ENCODE results near the gene ANXA10. TPM values are rescaled to one million over a fixed set of nuclear protein-coding genes. Genes with fewer than 3 reads are reported as not detected.

Gene ANXA10
- total and polyA plus RNA-seq, 2 donors (not counting 3 experiments of a cell fraction or from before 2014, with no cell fraction given), result not detected

GRCh38 chr4:168074861-168075260 lies 17.5 kb upstream of the ANXA10 start:
- intact Hi-C loops (cut with micrococcal nuclease), result loop anchor here (5.0 kb wide), 1 partner anchor 1908 kb away; no protein-coding TSS in a partner anchor

More at GRCh38 chr4:168074861-168075260, 17.5 kb upstream of the ANXA10 start:
- Histone ChIP-seq H3K9me3 (replicated peaks; ENCODE audit: control insufficient read depth, insufficient read depth, low read length) (no peaks in the 10 kb centered on the region), H3K27me3 (ENCODE audit: control insufficient read depth in 2 of 2, insufficient read depth in 2 of 2, low read length in 2 of 2) (no peaks in the 10 kb centered on the region), H3K36me3 (ENCODE audit: control insufficient read depth in 2 of 2, extremely low read depth in 1 of 2, insufficient read depth in 2 of 2, low read length in 2 of 2) (no peaks in the 10 kb centered on the region), H3K4me2 (ENCODE audit: insufficient read depth, low read length) (no peak overlapping the region), H3K9ac (replicated peaks; ENCODE audit: extremely low read depth, insufficient read depth, low read length) (no peak overlapping the region), H3K9me1 (replicated peaks; ENCODE audit: control insufficient read depth, extremely low read depth, insufficient read depth, low read length) (no peaks in the 10 kb centered on the region), H3K4me3 (replicated peaks in 1 of 3; ENCODE audit: insufficient read depth in 1 of 3, low read depth in 1 of 3, low read length in 3 of 3) (no peak overlapping the region), H3K79me2 (ENCODE audit: control insufficient read depth, insufficient read depth, low read length) (no peaks in the 10 kb centered on the region), H2AFZ (ENCODE audit: low read depth, low read length) (no peak overlapping the region), H3K4me1 (ENCODE audit: control insufficient read depth, extremely low read depth, insufficient read depth, low read length) (peaks cover 8% of the 10 kb centered on the region), H4K20me1 (replicated peaks; ENCODE audit: control insufficient read depth, extremely low read depth, insufficient read depth, low read length) (no peaks in the 10 kb centered on the region), H3K27ac (ENCODE audit: insufficient read depth, low read depth, low read length) (no peak overlapping the region)
- ChIA-PET POLR2A (no interaction called here), CTCF (interaction anchor here (1.3 to 2.0 kb wide), 2 partner anchors 452 to 1909 kb away, joined by 3 to 7 read pairs; no protein-coding TSS in a partner anchor)
- no peak for FAIRE-seq
- no TSS peak for BruUV-seq (replicated peaks)
- TF ChIP-seq FOS (IDR thresholded peaks at IDR 0.05; ENCODE audit: borderline replicate concordance, insufficient read depth, low read length), result no peak
- TF ChIP-seq GATA2 (IDR thresholded peaks at IDR 0.05; ENCODE audit: insufficient read depth, insufficient read length, low read depth, low read length), result no peak
- no peak for TF ChIP-seq EZH2 (IDR thresholded peaks at IDR 0.05; ENCODE audit: borderline replicate concordance, low read depth, low read length, severe bottlenecking)
- TF ChIP-seq MYC (IDR thresholded peaks at IDR 0.05; ENCODE audit: low read depth, low read length), result no peak
- no peak for TF ChIP-seq MAX (IDR thresholded peaks at IDR 0.05; ENCODE audit: insufficient read depth, insufficient read length)
- no peak for TF ChIP-seq JUN (IDR thresholded peaks at IDR 0.05; ENCODE audit: borderline replicate concordance, insufficient read depth, insufficient read length, low read depth)
- TF ChIP-seq POLR2A (IDR thresholded peaks at IDR 0.05; ENCODE audit: low read depth, low read length), result no peak
- TF ChIP-seq POLR2AphosphoS5 (IDR thresholded peaks at IDR 0.05; ENCODE audit: insufficient read depth, low read depth, low read length), result no peak
- TF ChIP-seq, protein P1, sequence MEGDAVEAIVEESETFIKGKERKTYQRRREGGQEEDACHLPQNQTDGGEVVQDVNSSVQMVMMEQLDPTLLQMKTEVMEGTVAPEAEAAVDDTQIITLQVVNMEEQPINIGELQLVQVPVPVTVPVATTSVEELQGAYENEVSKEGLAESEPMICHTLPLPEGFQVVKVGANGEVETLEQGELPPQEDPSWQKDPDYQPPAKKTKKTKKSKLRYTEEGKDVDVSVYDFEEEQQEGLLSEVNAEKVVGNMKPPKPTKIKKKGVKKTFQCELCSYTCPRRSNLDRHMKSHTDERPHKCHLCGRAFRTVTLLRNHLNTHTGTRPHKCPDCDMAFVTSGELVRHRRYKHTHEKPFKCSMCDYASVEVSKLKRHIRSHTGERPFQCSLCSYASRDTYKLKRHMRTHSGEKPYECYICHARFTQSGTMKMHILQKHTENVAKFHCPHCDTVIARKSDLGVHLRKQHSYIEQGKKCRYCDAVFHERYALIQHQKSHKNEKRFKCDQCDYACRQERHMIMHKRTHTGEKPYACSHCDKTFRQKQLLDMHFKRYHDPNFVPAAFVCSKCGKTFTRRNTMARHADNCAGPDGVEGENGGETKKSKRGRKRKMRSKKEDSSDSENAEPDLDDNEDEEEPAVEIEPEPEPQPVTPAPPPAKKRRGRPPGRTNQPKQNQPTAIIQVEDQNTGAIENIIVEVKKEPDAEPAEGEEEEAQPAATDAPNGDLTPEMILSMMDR (IDR thresholded peaks at IDR 0.05; ENCODE audit: extremely low read depth in 1 of 2, insufficient read depth in 1 of 2, low read depth in 1 of 2, low read length in 2 of 2), result no peak
- dilution Hi-C loops (cut with MboI; ENCODE audit: extremely low pct_ligation_motif_present, low sequenced_read_pairs), result no loop called here
- DNase-seq (ENCODE audit: low read depth, low spot score), result no peak
